Measurements from ENCODE around the gene FARS2.
A peak's percentile ranks its signal among the peaks of the same experiment; 100 is the strongest.

FARS2 gene

GRCh38 chr6:5260661-5261544 lies at the start of gene FARS2, which contains the start of gene LYRM4:
TSS of gene FARS2 (plus strand) at chr6:5261513.
TSS of gene LYRM4 (minus strand) at chr6:5260950. CDS start at chr6:5260733, 217 bp downstream.
- DNase-seq: peak; percentile 77 to 86

DNA sequence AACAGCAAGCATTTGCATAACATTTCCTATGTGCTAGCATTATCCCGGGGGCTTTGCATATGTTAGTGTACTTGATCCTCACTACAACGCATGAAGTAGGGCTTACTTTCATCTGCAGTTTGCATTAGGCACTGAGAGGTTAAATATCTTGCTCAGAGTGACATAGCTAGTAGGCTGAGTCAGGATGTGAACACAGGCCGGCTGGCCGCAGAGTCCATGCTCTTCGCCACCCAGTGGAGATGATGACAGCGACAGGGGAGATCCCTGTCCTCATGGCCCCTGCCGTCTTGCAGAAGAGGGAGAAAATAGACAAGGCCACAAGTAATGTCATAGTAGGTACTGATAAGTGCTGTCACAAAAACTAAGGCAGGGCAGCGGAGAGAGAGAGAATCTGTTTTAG lies 47.5 kb upstream of the FARS2 start:
- DNase-seq: no peak

DNA sequence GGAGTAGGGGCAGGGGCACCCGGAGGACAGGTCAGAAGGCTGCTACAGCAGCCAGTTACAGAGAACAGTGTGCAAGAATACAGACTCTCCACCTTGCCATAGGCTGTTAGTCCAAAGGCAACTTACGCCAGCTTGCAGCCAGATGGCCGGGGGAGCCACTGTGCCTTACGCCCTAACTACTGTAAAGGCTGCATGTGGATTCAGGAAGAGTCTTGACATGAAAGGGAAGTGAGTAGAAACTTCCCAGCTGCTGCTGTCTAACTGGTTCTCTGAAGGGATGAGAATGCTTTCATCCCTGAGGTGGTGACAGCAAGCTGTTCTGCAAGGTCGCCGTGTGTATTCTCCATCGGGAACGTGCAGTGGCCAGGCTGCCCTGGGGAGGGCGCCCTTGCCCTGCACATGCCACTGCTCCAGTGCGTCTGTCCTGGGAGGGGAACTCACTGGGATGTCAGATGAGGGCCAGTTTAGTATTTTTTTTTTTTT lies 46.7 kb upstream of the FARS2 start:
- DNase-seq: no peak

DNA sequence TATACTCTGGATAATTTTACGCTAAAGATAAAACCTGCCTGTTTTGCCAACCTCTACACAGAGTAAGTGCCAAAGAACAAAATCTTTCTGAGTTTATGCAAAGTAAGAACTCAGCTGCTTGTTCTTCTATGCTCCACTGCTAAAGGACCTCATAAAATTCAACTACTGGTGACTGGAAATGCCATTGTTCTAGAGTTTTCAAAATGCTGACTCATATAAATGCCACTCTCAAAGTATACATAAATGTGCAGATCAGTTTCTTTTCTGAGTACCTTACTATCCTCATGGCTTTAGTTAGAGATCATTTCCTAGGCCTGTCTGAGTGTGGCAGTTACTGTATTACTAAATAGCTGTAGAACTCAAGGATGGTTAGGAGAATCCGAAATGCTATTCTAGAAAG lies 46.2 kb upstream of the FARS2 start:
- no peak for DNase-seq

- DNase-seq: no peak
These were observed 45.5 kb upstream of the FARS2 start for GRCh38 chr6:5215799-5216198.

GRCh38 chr6:5217356-5217755 lies 44.0 kb upstream of the FARS2 start:
- DNase-seq: no peak

GRCh38 chr6:5219011-5219691 lies 42.2 kb upstream of the FARS2 start:
- DNase-seq: no peak

GRCh38 chr6:5220443-5220842 lies 40.9 kb upstream of the FARS2 start:
- DNase-seq: no peak

- no peak for DNase-seq
These were observed 38.0 kb upstream of the FARS2 start for GRCh38 chr6:5223309-5223708.

DNA sequence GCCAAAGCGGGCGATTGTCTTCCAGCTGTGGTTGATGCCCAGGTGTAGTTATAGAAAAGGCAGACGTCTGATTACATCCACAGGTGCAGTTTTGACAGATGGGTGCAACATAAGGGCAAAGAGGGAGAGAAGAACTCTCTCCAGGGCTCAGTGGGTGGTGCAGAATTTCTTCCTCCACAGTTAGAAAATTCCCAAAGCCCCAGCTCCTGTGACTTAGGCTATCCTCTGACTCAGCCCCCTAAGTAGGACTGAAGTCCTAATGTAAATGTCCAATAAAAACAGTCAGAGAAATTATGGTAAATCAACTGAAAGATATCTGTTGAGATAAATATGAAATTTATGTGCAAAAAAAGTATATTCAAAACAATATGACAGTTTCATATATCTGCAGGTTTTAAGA lies 32.0 kb upstream of the FARS2 start:
- DNase-seq: no peak

- DNase-seq: no peak
These were observed 31.2 kb upstream of the FARS2 start for GRCh38 chr6:5230081-5230480.

GRCh38 chr6:5231289-5231688 lies 30.0 kb upstream of the FARS2 start:
- DNase-seq: no peak

GRCh38 chr6:5234874-5235273 lies 26.4 kb upstream of the FARS2 start:
- no peak for DNase-seq

DNA sequence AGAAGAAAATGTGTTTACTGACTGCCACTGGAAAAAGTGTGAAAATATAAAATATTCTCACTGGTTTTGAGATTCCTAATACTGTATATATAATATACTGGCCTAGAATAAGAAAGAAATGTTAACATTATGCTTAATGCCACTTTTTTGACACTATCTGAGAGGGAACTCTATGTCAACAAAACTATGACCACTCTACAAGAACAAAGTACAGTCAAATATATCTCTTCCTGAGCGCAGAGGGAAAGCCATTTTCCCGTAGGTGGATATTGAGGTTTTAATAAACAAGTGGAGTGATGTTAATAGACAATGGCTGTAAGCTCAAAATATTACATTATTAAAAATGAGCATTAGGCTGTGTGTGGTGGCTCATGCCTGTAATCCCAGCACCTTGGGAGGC lies 25.5 kb upstream of the FARS2 start:
- no peak for DNase-seq

- no peak for DNase-seq
These were observed 23.5 kb upstream of the FARS2 start for GRCh38 chr6:5237805-5238204.

- no peak for DNase-seq
These were observed 23.0 kb upstream of the FARS2 start for GRCh38 chr6:5238336-5238735.

DNA sequence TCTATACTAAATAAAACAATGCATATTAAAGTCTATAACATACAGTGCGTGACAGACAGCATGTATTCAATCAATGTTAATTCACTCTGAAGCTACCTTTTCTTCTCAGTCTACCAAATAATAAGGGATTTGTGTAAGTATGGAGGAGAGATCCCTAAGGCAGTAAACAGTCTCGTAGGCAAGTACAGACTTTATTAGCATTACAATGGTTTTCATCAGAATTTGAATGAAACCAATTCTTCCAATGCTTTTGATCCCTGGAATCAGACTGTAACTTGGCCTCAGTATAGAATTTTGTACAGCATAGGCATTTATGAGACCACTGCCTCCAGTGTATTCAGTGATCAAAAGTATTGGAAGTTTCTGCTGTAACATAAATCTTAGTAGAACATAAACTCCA lies 20.1 kb upstream of the FARS2 start:
- no peak for DNase-seq

DNA sequence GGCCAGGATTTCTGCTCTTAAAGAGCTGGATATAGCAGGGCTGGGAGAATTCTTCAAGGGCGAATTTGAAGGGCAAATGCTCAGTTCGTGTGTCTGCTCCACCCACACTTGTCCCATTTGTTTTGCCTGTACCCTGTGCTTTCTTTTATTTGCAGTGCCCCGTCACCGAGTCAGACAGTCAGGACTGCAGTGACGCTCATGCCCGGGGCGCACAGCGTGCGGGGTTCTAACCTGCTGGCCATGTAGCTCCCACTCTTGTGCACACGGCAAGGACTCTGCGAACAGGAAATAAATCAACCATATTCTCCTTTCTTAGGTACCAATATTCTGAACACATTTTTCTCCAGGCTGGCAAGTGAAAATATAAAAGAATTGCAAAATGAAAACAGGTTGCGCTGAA lies 18.2 kb upstream of the FARS2 start:
- DNase-seq: no peak

DNA sequence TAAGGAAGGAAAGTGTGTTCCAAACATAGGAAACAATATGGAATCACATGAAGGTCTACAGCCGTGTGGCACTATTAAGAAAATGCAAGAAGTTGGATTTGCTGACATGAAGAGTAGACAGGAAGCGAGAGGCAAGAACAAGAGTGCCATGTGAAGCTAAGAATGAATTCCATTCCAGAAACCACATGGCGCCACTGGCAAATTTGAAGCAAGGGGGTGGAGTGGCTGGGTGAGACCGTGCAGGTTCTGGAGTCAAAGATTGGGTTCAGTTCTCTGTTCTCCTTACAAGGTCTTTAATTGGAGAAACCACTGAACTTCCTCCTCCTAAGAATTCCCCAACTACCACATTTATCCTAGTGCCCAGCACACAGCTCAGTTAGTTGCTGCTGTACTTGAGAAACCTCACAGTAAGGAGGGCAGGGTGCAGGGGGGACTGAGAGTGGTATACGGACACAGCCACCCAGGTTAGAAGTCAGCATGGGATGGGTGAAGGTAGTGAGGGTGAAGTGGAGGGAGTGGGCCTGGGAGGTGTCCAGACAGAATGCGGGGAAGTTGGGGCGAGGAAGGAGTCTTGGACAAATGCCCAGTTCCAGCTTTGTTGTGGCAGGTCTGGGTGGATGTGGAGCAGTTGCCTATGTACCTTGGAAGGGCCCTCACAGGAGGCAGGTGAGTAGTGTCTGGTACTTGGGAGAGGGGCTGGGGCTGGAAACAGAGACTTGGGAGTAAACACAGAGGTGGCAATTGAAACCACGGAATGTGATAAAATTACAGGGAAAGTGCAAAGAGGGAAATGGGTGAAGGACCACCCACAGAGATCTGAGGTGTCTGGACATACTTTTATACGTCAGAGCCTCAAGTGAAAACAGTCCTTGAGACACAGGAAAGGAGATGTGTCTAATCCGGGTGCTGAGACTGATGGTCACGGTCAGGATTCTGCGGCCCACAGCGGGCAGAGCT lies 14.9 kb upstream of the FARS2 start:
- DNase-seq: no peak

DNA sequence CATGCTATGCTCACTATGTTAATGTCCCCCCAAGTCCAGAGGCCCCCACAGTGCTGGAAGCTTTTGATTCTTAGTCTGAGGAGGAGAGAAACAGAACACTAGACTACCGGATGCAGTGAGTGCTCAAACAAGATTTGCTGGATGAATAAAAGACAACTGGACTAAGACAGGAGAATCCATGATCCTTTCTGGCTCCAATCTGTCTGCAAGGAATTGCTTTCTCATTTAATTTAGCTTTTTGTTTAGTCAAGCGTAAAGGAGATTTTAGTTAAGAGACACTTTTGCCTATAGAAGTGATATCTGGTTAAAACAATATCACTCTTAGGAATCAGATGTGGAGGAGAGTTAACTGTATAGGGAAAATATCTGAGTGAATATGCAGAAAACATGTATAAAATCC lies 14.1 kb upstream of the FARS2 start:
- DNase-seq: no peak

- DNase-seq: no peak
These were observed 12.8 kb upstream of the FARS2 start for GRCh38 chr6:5248302-5249098.

Data from NCI-H2081 (cell line).